Neural progenitor cell (in vitro differentiated cells): Measurements from ENCODE around the gene CELF5.
"Not testable (repeated sequence)": the region's sequence is repeated elsewhere in the genome, so short reads cannot be mapped to it uniquely, and the experiment has no call there.

Source experiments
- CTCF ChIP-seq: fragments of 200-600 bp; sonication (generic); IDR thresholded peaks from 2 replicates; pipeline ENCODE4 v1.5.1; 2017; ENCODE audit warnings: antibody characterized with exemption, mild to moderate bottlenecking
- EZH2 ChIP-seq: fragments of 200-600 bp; sonication (generic); IDR thresholded peaks from 2 replicates; pipeline ENCODE4 v1.6.1; 2017; ENCODE audit warnings: antibody characterized with exemption, mild to moderate bottlenecking, moderate library complexity
- EZH2phosphoT487 ChIP-seq: fragments of 200-600 bp; sonication (generic); IDR thresholded peaks from 2 replicates; pipeline ENCODE4 v1.6.1; 2017; ENCODE audit warnings: antibody characterized with exemption

- not testable (repeated sequence) for TF ChIP-seq EZH2phosphoT487, CTCF, EZH2
Observed at GRCh38 chr19:3288437-3288836, 64.0 kb downstream of the CELF5 start.
